Panc1 (cell line): ENCODE results near the gene ZBTB20.

ENCODE experiments used
- POLR2AphosphoS5 ChIP-seq: IDR thresholded peaks from 2 replicates; pipeline ENCODE4 v1.6.1; 2012; ENCODE audit warnings: mild to moderate bottlenecking, low read depth, low read length, moderate library complexity
- TF ChIP-seq, protein P1 (sequence below): fragments of 450-650 bp; IDR thresholded peaks from 2 replicates; pipeline ENCODE4 v1.5.1; 2017; ENCODE audit warnings: mild to moderate bottlenecking

DNA sequence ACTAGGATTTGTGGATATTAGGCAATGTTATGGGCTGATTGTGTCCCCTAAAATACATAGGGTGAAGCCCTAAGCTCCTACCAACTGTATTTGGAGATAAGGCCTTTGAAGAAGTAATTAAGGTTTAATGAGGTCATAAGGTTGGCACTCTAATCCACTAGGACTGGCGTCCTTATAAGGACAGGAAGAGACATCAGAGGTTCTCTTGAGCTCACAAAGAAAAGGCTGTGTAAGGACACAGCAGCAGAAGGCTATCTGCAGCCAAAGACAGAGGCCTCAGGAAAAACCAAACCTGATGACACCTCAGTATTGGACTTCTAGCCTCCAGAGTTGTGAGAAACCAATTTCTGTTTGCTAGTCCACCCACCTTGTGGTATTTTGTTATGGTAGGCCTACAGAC lies 416.7 kb downstream of the ZBTB20 start:
- no peak for TF ChIP-seq POLR2AphosphoS5
- TF ChIP-seq, protein P1, sequence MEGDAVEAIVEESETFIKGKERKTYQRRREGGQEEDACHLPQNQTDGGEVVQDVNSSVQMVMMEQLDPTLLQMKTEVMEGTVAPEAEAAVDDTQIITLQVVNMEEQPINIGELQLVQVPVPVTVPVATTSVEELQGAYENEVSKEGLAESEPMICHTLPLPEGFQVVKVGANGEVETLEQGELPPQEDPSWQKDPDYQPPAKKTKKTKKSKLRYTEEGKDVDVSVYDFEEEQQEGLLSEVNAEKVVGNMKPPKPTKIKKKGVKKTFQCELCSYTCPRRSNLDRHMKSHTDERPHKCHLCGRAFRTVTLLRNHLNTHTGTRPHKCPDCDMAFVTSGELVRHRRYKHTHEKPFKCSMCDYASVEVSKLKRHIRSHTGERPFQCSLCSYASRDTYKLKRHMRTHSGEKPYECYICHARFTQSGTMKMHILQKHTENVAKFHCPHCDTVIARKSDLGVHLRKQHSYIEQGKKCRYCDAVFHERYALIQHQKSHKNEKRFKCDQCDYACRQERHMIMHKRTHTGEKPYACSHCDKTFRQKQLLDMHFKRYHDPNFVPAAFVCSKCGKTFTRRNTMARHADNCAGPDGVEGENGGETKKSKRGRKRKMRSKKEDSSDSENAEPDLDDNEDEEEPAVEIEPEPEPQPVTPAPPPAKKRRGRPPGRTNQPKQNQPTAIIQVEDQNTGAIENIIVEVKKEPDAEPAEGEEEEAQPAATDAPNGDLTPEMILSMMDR = no peak
